HUDEP-2 (cell line): ENCODE data around the gene TET1.
"Not testable (repeated sequence)": the region's sequence is repeated elsewhere in the genome, so short reads cannot be mapped to it uniquely, and the experiment has no call there.

Experiments used
- DNase-seq, 76 experiments: peaks; one replicate each; lab custom pipeline; 2025; ENCODE audit not compliant: unreplicated experiment in 76 of 76; lab: John Stamatoyannopoulos, UW

TET1 gene

DNA sequence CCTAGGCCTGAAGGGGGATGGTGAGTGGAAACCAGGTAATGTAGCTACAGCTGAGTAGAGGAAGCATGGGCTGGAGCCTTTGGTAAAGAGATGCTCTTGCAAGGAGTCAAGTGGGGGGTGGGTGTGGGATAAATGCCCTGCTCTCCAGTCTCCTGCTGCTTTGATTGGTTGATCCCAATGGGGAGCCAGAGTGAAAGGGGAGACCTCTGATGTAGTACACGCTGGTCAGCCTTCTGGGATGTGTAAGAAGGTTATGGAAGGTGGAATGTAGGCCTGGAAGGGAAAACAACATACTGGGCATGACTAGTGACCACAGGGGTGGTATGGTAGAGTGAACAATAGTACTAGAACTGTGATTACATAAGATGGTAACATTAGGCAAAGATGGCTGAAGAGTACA is 44.3 kb downstream of the TET1 start:
- no peak for DNase-seq

DNA sequence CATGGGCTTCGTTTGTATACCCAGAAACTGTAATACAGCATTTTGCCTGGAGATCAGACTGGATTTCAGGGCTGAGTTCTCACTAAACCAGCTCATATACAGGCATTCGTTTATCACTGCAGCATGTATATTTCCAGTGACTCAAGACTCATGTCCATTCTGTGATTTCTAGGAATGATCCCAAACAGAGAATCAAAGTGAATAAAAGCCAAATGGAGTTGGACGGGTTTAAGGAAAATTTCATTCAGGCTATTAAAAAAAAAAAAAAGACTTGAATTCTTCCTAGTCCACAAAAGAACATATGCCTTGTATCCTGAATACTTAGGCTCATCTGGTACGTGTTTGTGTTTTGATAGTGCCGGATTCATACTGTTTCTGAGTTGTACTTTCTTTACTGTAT is 46.8 kb downstream of the TET1 start:
- no peak for DNase-seq

DNA sequence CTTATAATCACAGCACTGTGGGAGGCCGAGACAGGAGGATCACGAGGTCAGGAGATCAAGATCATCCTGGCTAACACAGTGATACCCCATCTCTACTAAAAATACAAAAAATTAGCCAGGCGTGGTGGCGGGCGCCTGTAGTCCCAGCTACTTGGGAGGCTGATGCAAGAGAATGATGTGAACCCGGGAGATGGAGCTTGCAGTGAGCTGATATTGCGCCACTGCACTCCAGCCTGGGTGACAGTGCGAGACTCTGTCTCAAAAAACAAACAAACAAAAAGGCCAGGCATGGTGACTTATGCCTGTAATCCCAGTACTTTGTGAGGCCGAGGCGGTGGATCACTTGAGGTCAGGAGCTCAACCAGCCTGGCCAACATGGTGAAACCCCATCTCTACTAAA is 49.9 kb downstream of the TET1 start:
- DNase-seq: not testable (repeated sequence)

DNA sequence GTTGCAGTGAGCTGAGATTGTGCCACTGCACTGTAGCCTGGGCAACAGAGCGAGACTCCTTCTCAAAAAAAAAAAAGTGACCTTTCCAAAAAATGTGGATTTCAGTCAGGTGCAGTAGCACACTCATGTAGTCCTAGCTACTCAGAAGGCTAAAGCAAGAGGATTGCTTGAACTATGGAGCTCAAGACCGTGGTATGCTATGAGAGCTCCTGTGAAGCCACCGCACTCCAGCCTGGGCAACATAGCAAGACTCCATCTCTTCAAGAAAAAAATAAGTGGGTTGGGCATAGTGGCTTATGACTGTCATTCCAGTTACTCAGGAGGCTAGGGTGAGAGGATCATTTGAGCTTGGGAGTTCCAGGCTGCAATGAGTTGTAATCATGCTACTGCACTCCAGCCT is 51.1 kb downstream of the TET1 start:
- no peak for DNase-seq

DNA sequence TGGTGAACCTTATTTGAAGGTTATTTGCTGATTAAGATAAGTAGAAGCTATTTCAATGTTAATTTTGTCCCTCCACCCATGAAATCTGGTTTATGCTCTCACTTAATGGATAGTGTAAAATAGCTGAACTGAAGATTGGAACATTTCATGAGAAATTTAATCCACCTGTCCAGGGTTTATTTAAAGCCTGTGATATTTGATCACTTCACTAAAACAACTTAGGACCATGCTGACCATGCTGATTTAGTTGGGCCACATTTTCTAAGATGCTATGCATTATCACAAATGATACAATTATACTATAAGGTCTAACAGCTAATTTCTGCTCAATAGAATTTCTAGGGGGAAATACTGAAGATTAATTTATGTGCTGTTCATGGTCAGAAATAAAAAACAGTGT is 53.8 kb downstream of the TET1 start:
- DNase-seq: not testable (repeated sequence)

DNA sequence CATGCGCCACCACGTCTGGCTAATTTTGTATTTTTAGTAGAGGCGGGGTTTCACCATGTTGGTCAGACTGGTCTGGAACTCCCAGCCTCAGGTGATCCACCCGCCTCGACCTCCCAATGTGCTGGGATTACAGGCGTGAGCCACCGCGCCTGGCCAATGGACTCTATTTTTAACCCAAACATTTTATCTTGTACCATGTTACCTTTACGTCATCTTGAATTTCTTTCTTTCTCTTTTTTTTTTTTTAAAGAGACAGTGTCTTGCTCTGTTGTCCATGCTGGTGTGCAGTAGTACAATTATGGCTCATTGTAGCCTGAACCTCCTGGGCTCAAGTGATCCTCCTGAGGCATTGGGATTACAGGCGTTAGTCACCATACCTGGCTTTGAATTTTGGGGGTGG is 57.6 kb downstream of the TET1 start:
- not testable (repeated sequence) for DNase-seq

DNA sequence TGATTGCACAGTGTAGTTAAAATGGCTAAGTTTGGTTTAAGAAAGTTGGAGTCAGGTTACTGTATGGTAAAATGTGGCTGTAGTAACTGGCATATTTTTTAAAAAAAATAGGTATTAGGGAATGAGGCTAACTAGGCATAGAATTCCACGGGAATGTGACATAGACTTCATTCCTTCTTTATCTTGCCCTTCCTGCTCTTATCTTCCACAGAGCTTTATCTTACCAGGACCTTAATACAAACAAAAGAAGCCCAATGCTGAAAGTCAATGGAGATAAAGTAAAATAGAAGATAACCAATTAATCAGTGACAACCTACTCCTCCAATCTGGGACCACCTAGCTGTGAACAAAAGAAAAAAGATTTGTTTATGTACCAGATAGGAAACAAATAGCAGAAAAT is 58.1 kb downstream of the TET1 start:
- DNase-seq: no peak

DNA sequence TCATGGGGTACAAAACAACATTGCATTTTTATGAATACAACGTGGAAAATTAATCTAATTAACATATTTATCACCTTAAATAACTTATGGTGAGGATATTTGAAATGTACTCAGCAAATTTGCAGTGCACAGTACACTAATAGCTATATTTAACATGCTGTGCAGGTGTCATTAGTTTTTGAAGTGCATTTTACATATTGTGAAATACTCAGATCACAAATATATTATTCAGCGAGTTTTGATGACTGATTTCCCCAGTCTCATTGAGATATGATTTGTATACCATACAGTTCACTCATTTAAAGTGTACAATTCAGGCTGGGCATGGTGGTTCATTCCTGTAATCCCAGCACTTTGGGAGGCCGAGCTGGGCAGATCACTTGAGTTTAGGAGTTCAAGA is 59.5 kb downstream of the TET1 start:
- no peak for DNase-seq

DNA sequence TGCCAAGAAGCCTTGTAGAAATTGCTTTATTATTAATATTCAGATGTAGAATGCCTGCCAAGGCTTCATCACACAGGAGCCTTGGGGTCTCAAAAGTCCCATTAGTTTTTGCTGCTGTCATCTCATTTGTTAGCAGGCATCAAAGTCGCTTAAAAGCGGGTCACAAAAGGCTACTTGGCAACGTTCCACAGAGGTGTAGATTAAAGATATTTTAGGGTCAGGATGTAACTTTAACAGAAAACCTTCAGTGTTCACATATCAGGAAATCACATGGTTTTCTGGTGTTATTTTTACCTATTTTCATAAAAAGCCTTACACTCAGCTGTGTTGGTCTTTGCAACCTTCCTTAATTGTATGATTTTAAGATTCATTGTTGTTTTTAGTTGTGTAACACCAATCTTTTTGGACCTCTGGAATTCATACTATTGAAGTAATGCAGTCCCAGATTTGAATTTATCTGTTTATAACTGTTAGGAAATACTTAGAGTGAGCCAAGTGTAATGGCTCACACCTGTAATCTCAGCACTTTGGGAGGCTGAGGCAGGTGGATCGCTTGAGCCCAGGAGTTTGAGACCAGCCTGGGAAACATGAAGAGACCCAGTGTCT is 65.3 kb downstream of the TET1 start:
- DNase-seq: no peak

DNA sequence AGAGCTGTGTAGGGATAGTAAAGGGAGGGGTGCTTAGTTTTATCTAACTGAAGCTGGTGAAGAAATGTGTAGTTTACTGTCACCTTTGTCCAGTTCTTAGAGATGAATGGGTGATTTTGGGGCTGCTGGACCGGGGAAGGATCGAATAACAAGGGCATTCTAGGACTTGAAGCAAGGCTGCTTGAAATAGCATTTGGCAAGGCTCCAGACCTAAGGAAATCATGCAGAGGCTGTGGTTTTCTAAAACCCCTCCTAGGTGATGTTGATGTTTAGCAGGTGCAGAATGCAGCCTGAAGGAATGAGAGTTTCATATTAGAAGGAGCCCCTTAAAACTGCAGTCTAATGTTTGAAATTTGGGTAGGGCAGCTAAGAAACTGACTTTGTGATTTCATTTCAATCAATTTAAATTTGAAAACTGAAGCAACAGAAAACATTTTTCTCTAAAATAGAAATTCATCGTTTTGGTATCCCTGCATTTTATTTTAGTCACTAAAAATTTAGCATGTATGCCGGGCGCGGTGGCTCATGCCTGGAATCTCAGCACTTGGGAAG is 68.5 kb downstream of the TET1 start:
- no peak for DNase-seq

DNA sequence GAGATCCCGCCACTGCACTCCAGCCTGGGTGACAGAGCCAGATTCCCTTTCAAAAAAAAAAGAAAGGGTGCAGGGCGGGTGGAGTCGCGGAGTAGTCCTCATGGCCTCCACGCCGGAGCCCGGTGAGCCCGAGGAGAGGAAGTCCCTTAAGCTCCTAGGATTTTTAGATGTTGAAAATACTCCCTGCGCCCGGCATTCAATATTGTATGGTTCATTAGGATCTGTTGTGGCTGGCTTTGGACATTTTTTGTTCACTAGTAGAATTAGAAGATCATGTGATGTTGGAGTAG is 72.1 kb downstream of the TET1 start:
- not testable (repeated sequence) for DNase-seq

DNA sequence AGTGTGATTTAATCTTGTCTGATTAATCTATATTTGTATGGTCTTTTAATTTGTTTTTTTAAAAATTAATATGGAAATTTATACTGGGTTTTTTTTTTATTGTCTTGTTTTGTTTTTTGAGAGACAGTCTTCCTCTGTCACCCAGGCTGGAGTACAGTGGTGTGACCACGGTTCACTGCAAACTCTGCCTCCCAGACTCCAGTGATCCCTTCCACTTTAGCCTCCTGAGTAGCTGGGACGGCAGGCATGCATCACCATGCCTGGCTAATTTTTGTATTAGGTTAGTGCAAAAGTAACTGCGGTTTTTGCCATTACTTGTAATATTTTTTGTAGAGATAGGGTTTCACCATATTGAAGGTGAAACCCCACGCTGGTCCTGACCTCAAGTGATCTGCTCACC is 73.1 kb downstream of the TET1 start:
- no peak for DNase-seq

DNA sequence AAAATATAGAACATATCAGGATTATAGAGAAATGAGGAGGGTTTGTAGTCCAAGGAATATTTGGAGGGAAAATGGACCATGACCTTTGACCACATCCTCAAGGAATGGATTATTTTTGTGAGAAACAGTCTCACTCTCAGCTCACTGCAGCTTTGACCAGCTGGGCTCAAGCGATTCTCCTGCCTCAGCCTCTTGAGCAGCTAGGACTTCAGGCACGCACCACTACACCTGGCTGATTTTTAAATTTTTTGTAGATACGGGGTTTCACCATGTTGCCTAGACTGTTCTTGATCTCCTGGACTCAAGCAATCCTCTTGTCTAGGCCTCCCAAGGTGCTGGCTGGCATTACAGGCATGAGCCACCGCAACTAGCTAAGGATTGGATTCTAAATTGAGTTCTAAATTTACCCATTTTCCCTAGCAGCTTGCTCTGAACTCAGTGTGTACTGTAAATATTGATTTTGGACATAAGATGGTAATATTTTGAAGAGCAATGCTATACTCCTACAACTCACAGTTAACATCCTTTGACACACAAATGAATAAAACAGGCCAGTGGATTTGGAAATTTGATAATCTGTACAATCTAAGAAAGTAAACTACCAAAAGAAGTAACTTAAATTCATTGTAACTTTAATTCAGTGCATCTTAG is 73.8 kb downstream of the TET1 start:
- no peak for DNase-seq

DNA sequence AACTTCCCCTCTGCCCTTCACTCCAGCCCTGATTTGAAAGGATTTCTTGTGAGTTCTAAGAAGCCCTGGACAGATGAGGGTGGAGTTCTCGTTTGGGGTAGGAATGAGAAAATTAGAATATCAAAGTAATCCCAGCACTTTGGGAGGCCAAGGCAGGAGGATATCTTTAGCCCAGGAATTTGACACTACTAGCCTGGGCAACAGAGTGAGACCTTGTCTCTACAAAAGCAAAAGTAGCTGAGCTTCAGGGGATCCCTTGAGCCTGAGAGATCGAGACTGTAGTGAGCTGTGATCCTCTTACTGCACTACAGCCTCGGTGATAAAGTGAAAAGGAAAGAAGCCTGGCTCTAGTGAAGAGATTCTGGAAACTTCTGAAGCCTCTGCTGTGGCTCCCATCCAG is 76.2 kb downstream of the TET1 start:
- no peak for DNase-seq

DNA sequence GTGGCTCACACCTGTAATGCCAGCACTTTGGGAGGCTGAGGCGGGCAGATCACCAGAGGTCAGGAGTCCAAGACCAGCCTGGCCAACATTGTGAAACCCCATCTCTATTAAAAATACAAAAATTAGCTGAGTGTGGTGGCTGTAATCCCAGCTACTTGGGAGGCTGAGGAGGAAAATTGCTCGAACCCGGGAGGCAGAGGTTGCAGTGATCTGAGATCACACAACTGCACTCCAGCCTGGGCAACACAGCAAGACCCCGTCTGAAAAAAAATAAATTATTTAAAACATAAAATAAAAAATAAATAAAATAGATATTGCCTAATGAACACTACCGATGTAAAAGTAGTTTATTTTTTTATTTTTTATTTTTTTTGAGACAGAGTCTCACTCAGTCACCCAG is 83.4 kb downstream of the TET1 start:
- DNase-seq: not testable (repeated sequence)

DNA sequence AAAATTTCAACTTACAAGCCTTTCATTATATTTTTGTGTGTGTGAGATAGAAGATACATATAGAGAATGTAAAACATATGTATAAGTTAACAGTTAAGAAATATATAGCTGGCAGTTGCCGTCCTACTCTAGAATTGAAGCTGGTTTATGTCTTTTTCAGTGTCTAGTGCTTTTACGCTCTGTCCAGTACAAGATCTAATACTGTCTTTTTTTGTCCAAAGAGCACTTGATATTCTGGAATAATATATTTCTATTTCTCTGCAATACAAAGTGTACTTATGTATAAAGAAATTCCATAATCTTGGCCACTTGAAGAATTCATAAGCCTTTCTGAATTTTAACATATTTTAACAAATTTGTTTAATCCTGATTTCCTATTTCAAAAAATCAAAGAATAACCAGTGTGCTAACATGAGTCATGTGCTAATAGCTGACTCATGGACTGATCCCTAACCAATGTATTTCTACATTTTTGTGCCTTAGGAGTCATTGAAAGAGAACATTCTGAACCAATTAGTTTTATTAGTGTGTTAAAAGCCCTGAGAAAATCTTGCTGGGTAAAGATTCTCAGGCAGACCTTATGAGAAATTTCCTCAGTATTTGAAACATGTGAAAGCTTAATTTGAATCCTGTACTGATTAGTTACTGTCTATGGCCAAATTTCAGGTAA is 87.7 kb downstream of the TET1 start:
- DNase-seq: no peak

DNA sequence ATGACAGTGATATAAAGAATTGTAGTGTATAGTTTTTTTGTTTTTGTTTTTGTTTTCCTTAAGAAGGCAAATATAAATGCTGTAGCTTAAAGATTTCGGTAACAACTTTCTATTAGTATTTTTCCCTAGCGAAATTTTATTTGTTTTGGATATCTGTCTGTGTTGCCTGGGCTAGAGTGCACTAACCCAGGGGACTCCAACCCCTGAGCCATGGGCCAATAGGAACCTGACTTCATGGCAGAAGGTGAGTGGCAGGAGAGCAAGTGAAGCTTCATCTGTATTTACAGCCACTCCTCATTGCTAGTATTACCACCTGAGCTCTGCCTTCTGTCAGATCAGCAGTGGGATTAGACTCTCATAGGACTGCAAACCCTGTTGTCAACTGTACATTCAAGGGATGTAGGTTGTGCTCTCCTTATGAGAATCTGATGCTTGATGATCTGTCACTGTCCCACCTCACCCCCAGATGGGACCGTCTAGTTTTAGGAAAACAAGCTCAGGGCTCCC is 95.5 kb downstream of the TET1 start:
- no peak for DNase-seq

DNA sequence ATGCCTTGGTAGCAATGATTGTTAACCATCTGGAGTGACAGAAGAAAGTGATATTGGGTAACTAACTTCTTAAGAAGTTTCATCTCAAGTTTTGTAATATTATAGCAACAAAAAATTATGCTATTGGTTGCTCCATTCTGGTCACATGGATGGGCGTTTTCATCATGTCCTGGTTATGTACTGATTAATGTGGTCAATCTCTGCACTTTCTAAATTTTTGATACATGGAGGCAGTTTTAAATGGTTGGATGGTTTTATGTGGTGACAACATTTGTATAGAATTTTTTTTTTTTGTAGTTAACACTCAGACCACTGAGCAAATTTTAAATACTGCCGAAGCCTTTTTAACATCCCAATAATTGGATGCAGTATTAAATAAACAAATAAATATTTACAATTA is 105.7 kb downstream of the TET1 start:
- no peak for DNase-seq

DNA sequence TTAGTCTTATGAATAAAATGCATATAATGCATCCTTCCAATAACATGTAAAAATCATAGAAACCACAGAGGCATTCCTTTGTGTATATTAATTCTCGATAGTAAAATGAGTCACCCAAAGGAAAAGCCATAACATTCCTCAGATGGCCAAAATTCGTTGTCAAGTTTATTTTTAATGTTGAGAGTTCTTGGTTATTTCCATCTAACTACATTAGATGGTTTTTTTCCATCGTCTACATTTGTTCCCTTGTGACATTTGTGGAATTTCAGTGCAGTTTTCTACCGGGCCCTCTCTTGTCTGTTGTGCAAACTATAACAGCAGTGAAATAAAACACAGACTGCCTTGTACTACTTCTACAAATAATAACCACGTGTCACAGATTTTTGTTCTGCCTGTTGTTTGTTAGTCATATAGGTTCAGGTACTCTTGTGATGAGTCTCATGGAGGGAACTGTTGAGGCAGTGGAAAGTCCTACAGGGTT is 106.2 kb downstream of the TET1 start:
- no peak for DNase-seq

DNA sequence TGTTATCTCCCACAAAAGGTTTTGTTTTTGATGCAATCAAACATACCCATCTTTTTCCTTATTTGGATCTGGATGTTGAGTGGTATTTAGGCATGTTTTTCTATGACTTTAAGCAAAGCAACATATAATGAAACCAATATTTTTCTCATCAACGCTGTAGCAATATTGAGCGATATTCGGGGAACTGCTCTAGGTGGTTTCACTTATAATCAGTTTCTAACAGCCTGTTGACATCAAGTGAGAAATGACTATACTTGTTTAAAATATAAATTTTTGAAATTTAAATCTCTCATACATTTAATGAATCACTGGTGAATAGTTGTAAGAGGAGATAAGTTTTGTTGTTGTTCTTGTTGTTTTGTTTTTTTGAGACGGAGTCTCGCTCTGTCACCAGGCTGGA is 108.1 kb downstream of the TET1 start:
- DNase-seq: no peak

DNA sequence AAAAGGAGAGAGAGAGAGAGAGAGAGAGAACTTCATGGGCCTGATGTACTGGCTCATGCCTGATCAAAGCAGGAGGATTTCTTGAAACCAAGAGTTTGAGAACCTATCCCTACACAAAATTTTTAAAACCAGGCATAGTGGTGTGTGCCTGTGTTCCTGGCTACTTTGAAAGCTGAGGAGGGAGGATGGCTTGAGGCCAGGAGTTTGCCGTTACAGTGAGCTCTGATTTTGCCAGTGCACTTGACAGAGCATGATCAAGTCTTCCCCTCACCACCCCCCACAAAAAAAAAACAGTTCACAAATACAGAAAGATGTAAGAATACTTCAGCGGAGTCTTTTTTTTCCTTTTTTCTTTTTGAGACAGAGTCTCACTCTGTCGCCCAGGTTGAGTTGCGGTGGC is 108.8 kb downstream of the TET1 start:
- DNase-seq: no peak

DNA sequence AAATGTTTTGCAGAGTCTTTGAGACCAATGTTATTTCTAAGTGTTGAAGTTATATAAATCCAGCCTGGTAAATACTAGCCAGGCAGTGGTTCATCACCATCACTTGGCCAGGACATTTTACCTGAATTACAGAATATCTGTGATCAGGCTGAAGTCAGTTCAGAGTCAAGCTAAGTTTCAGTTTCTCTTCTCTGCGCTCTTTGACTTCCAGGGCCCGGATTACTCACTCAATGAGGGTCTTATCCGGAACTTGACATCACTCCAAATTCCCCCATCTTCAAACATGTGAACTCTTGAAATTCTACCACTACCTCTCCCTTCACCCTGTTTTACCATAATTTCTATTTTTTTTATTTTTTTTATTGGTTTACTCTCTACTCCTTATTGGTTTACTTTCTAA is 124.3 kb downstream of the TET1 start:
- no peak for DNase-seq
